GM23338 (cell line): Measurements from ENCODE around the gene VSTM1. TPM values are rescaled to one million over a fixed set of nuclear protein-coding genes. Genes with fewer than 3 reads are reported as not detected.

ENCODE experiments used
- ATAC-seq: fragments of 200-7000 bp; cut with Tn5 transposase; 3 replicates; pipeline ENCODE4 v1.9.1; 2020
- DNase-seq: peaks from one replicate; pipeline ENCODE4 v3.0.0-alpha.2; 2015; ENCODE audit warnings: low spot score
- H2AFZ ChIP-seq: fragments of 200-600 bp; sonication (generic); 2 replicates; pipeline ENCODE4 v1.8.0; 2016; ENCODE audit warnings: antibody characterized with exemption, mild to moderate bottlenecking, moderate library complexity
- H3F3A ChIP-seq: fragments of 200-600 bp; sonication (generic); replicated peaks from 2 replicates; pipeline ENCODE4 v1.8.0; 2017; ENCODE audit warnings: antibody characterized with exemption, mixed run types, low read depth
- H3K27ac ChIP-seq: fragments of 200-600 bp; sonication (generic); 2 replicates; pipeline ENCODE4 v1.6.1; 2016; ENCODE audit warnings: low read depth
- H3K27me3 ChIP-seq: fragments of 200-600 bp; sonication (generic); 2 replicates; pipeline ENCODE4 v1.8.0; 2016; ENCODE audit warnings: mild to moderate bottlenecking, mixed run types, moderate library complexity; ENCODE audit not compliant: insufficient read depth
- H3K36me3 ChIP-seq: fragments of 200-600 bp; sonication (generic); 2 replicates; pipeline ENCODE4 v1.8.0; 2016; ENCODE audit warnings: mild to moderate bottlenecking; ENCODE audit not compliant: insufficient read depth
- H3K4me1 ChIP-seq: fragments of 200-600 bp; sonication (generic); 2 replicates; pipeline ENCODE4 v1.8.0; 2016; ENCODE audit warnings: mild to moderate bottlenecking, moderate library complexity; ENCODE audit not compliant: insufficient read depth
- H3K4me2 ChIP-seq: fragments of 200-600 bp; sonication (generic); 2 replicates; pipeline ENCODE4 v1.7.1; 2017; ENCODE audit warnings: mixed run types
- H3K4me3 ChIP-seq: fragments of 200-600 bp; sonication (generic); 2 replicates; pipeline ENCODE4 v1.6.1; 2016; ENCODE audit warnings: mixed run types
- H3K79me2 ChIP-seq: fragments of 200-600 bp; sonication (generic); replicated peaks from 2 replicates; pipeline ENCODE4 v1.8.0; 2017; ENCODE audit warnings: mild to moderate bottlenecking; ENCODE audit not compliant: insufficient read depth
- H3K9me2 ChIP-seq: fragments of 200-600 bp; sonication (generic); 2 replicates; pipeline ENCODE4 v1.8.0; 2017; ENCODE audit not compliant: insufficient read depth
- H4K20me1 ChIP-seq: fragments of 200-600 bp; sonication (generic); replicated peaks from 2 replicates; pipeline ENCODE4 v1.8.0; 2017; ENCODE audit warnings: mild to moderate bottlenecking; ENCODE audit not compliant: insufficient read depth
- H3K27ac Mint-ChIP-seq: 2 replicates; pipeline ENCODE4 v1.8.0; 2020; ENCODE audit warnings: inconsistent platforms, mild to moderate bottlenecking, moderate library complexity, mixed read lengths
- H3K27me3 Mint-ChIP-seq: 3 replicates; pipeline ENCODE4 v1.8.0; 2022; ENCODE audit warnings: low read depth, mild to moderate bottlenecking, moderate library complexity, mixed read lengths, inconsistent platforms; ENCODE audit not compliant: insufficient read depth, poor library complexity
- H3K36me3 Mint-ChIP-seq: 3 replicates; pipeline ENCODE4 v1.8.0; 2021; ENCODE audit warnings: low read depth, mild to moderate bottlenecking, inconsistent platforms, moderate library complexity, mixed read lengths
- H3K4me1 Mint-ChIP-seq: 3 replicates; pipeline ENCODE4 v1.8.0; 2020; ENCODE audit warnings: mild to moderate bottlenecking, inconsistent platforms, mixed read lengths
- H3K4me3 Mint-ChIP-seq: 3 replicates; pipeline ENCODE4 v1.8.0; 2021; ENCODE audit warnings: moderate library complexity, mild to moderate bottlenecking, inconsistent platforms, mixed read lengths
- H3K9me3 Mint-ChIP-seq: 3 replicates; pipeline ENCODE4 v1.8.0; 2020; ENCODE audit warnings: moderate library complexity, mild to moderate bottlenecking, inconsistent platforms, mixed read lengths
- CREB1 ChIP-seq: fragments of 250-450 bp; sonication (Bioruptor Pico); IDR thresholded peaks from 2 replicates; pipeline ENCODE4 v1.5.0; 2020; ENCODE audit warnings: low read depth, mild to moderate bottlenecking, moderate library complexity
- EZH2 ChIP-seq: fragments of 200-600 bp; sonication (generic); IDR thresholded peaks from one replicate; pipeline ENCODE4 v1.8.0; 2017; ENCODE audit warnings: antibody characterized with exemption, mild to moderate bottlenecking, low read depth; ENCODE audit not compliant: unreplicated experiment
- EZH2phosphoT487 ChIP-seq: fragments of 200-600 bp; sonication (generic); IDR thresholded peaks from one replicate; pipeline ENCODE4 v1.8.1; 2018; ENCODE audit warnings: antibody characterized with exemption; ENCODE audit not compliant: unreplicated experiment
- JUNB ChIP-seq: IDR thresholded peaks from one replicate; pipeline ENCODE4 v1.6.1; 2016; ENCODE audit warnings: antibody characterized with exemption; ENCODE audit not compliant: unreplicated experiment
- NANOG ChIP-seq: IDR thresholded peaks from 2 replicates; pipeline ENCODE4 v1.6.1; 2016; ENCODE audit warnings: antibody characterized with exemption, borderline replicate concordance
- ZNF114 ChIP-seq: fragments of 250-450 bp; sonication (Bioruptor Pico); IDR thresholded peaks from 2 replicates; pipeline ENCODE4 v1.5.0; 2020; ENCODE audit warnings: mild to moderate bottlenecking, moderate library complexity
- ZNF331 ChIP-seq: fragments of 250-450 bp; sonication (Bioruptor Pico); IDR thresholded peaks from 2 replicates; pipeline ENCODE4 v1.5.0; 2020; ENCODE audit warnings: low read depth, mild to moderate bottlenecking, moderate library complexity
- polyA plus RNA-seq: library from polyadenylated mRNA; unstranded; fragments of >200 nt; fragmentation: Nextera tagmentation; extraction: Ambion mirVana; gene quantifications from 2 replicates; pipeline ENCODE4 v1.2.1, GENCODE V29; 2016
- total RNA-seq: library from RNA; depleted of rRNA; stranded (reverse); fragments of >200 nt; shearing (Covaris generic); gene quantifications from 2 replicates; pipeline ENCODE4 v1.2.3, GENCODE V29; 2014
- TF ChIP-seq, protein P1 (sequence below), 2 experiments: fragments of 200-600 bp in 1 of 2; sonication (generic) in 1 of 2; conservative IDR thresholded peaks; 2 replicates each; pipeline versions ENCODE4 v1.5.1 to v1.6.1; 2016 to 2017; ENCODE audit warnings: antibody characterized with exemption in 2 of 2, low read depth in 2 of 2, mild to moderate bottlenecking in 2 of 2, moderate library complexity in 1 of 2
- TF ChIP-seq, protein P2 (sequence below): IDR thresholded peaks from one replicate; pipeline ENCODE4 v1.6.1; 2018; ENCODE audit warnings: antibody characterized with exemption; ENCODE audit not compliant: unreplicated experiment
- TF ChIP-seq, protein P3 (sequence below): fragments of 250-450 bp; sonication (Bioruptor Pico); IDR thresholded peaks from 2 replicates; pipeline ENCODE4 v1.5.0; 2020; ENCODE audit warnings: mild to moderate bottlenecking, moderate library complexity

VSTM1 gene
- total and polyA plus RNA-seq, 2 experiments from 2014 or later, result not detected

DNA sequence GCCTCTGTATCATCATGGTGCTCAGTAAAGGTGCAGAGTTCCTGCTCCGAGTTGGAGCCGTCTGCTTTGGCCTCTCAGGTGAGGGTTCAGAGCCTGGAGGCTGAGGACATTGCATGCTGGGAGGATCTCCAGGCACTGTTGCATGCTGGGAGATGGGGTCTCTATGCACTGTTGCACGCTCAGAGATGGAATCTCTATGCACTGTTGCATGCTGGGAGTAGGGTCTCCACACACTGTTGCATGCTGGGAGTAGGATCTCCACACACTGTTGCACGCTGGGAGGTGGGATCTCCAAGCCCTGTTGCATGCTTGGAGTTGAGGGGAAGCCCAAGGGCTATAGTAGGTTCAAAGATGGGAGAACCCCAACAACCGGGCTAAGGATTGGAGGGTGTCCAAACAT, 64.0 kb downstream of the VSTM1 start (continued):
- TF ChIP-seq, protein P1, sequence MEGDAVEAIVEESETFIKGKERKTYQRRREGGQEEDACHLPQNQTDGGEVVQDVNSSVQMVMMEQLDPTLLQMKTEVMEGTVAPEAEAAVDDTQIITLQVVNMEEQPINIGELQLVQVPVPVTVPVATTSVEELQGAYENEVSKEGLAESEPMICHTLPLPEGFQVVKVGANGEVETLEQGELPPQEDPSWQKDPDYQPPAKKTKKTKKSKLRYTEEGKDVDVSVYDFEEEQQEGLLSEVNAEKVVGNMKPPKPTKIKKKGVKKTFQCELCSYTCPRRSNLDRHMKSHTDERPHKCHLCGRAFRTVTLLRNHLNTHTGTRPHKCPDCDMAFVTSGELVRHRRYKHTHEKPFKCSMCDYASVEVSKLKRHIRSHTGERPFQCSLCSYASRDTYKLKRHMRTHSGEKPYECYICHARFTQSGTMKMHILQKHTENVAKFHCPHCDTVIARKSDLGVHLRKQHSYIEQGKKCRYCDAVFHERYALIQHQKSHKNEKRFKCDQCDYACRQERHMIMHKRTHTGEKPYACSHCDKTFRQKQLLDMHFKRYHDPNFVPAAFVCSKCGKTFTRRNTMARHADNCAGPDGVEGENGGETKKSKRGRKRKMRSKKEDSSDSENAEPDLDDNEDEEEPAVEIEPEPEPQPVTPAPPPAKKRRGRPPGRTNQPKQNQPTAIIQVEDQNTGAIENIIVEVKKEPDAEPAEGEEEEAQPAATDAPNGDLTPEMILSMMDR (conservative IDR thresholded peaks at IDR 0.05; ENCODE audit: low read depth in 2 of 2), result no peak
- no peak for TF ChIP-seq JUNB
- TF ChIP-seq EZH2, result no peak
- TF ChIP-seq, protein P2, sequence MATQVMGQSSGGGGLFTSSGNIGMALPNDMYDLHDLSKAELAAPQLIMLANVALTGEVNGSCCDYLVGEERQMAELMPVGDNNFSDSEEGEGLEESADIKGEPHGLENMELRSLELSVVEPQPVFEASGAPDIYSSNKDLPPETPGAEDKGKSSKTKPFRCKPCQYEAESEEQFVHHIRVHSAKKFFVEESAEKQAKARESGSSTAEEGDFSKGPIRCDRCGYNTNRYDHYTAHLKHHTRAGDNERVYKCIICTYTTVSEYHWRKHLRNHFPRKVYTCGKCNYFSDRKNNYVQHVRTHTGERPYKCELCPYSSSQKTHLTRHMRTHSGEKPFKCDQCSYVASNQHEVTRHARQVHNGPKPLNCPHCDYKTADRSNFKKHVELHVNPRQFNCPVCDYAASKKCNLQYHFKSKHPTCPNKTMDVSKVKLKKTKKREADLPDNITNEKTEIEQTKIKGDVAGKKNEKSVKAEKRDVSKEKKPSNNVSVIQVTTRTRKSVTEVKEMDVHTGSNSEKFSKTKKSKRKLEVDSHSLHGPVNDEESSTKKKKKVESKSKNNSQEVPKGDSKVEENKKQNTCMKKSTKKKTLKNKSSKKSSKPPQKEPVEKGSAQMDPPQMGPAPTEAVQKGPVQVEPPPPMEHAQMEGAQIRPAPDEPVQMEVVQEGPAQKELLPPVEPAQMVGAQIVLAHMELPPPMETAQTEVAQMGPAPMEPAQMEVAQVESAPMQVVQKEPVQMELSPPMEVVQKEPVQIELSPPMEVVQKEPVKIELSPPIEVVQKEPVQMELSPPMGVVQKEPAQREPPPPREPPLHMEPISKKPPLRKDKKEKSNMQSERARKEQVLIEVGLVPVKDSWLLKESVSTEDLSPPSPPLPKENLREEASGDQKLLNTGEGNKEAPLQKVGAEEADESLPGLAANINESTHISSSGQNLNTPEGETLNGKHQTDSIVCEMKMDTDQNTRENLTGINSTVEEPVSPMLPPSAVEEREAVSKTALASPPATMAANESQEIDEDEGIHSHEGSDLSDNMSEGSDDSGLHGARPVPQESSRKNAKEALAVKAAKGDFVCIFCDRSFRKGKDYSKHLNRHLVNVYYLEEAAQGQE, result no peak
- no peak for TF ChIP-seq EZH2phosphoT487
- TF ChIP-seq CREB1 (CRISPR knock-in tag), result no peak
- TF ChIP-seq ZNF114 (CRISPR knock-in tag), result no peak
- TF ChIP-seq NANOG, result no peak

DNA sequence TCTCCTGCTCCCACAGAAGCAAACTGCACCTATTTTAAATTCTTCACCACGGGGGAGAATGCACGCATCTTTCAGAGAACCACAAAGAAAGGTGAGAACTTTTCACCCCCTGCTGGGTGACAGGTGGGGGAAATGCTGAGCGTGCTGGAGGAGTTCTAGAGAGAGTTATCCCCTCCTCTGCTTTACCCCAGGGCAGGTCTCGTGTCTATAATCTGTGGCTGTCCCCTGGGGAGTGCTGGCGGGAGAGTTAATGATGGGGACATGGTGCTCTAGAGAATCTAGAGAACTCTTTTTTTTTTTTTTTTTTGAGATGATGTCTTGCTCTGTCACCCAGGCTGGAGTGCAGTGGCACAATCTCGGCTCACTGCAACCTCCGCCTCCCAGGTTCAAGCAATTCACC, 65.5 kb downstream of the VSTM1 start:
- Histone ChIP-seq H3K27me3 (peaks cover 81% of the 10 kb centered on the region), H4K20me1 (no peaks in the 10 kb centered on the region), H3K27ac (no peak overlapping the region), H3K4me2 (peak overlapping the region; percentile 32; the same call in 1 of the 2 replicates), H3K79me2 (no peaks in the 10 kb centered on the region), H3K9me2 (peaks cover 4% of the 10 kb centered on the region; the same call in 1 of the 2 replicates), H2AFZ (no peak overlapping the region), H3K4me3 (no peak overlapping the region), H3K36me3 (no peaks in the 10 kb centered on the region), H3F3A (0 out of 2 replicates have a peak, but pooled peaks cover 4% of the 10 kb centered on the region), H3K4me1 (peaks cover 7% of the 10 kb centered on the region; the same call in 1 of the 2 replicates)
- H3K9me3 Mint-ChIP-seq, result no peaks in the 10 kb centered on the region
- DNase-seq (peak; percentile 19), ATAC-seq (no peak)
- H3K4me1 Mint-ChIP-seq, result peaks cover 7% of the 10 kb centered on the region; the same call in 2 of the 3 replicates
- no peaks in the 10 kb centered on the region; the same call in 2 of the 3 replicates for H3K36me3 Mint-ChIP-seq
- H3K4me3 Mint-ChIP-seq, result no peak overlapping the region
- H3K27ac Mint-ChIP-seq, result no peak overlapping the region
- peaks cover 46% of the 10 kb centered on the region for H3K27me3 Mint-ChIP-seq
- TF ChIP-seq, protein P3, sequence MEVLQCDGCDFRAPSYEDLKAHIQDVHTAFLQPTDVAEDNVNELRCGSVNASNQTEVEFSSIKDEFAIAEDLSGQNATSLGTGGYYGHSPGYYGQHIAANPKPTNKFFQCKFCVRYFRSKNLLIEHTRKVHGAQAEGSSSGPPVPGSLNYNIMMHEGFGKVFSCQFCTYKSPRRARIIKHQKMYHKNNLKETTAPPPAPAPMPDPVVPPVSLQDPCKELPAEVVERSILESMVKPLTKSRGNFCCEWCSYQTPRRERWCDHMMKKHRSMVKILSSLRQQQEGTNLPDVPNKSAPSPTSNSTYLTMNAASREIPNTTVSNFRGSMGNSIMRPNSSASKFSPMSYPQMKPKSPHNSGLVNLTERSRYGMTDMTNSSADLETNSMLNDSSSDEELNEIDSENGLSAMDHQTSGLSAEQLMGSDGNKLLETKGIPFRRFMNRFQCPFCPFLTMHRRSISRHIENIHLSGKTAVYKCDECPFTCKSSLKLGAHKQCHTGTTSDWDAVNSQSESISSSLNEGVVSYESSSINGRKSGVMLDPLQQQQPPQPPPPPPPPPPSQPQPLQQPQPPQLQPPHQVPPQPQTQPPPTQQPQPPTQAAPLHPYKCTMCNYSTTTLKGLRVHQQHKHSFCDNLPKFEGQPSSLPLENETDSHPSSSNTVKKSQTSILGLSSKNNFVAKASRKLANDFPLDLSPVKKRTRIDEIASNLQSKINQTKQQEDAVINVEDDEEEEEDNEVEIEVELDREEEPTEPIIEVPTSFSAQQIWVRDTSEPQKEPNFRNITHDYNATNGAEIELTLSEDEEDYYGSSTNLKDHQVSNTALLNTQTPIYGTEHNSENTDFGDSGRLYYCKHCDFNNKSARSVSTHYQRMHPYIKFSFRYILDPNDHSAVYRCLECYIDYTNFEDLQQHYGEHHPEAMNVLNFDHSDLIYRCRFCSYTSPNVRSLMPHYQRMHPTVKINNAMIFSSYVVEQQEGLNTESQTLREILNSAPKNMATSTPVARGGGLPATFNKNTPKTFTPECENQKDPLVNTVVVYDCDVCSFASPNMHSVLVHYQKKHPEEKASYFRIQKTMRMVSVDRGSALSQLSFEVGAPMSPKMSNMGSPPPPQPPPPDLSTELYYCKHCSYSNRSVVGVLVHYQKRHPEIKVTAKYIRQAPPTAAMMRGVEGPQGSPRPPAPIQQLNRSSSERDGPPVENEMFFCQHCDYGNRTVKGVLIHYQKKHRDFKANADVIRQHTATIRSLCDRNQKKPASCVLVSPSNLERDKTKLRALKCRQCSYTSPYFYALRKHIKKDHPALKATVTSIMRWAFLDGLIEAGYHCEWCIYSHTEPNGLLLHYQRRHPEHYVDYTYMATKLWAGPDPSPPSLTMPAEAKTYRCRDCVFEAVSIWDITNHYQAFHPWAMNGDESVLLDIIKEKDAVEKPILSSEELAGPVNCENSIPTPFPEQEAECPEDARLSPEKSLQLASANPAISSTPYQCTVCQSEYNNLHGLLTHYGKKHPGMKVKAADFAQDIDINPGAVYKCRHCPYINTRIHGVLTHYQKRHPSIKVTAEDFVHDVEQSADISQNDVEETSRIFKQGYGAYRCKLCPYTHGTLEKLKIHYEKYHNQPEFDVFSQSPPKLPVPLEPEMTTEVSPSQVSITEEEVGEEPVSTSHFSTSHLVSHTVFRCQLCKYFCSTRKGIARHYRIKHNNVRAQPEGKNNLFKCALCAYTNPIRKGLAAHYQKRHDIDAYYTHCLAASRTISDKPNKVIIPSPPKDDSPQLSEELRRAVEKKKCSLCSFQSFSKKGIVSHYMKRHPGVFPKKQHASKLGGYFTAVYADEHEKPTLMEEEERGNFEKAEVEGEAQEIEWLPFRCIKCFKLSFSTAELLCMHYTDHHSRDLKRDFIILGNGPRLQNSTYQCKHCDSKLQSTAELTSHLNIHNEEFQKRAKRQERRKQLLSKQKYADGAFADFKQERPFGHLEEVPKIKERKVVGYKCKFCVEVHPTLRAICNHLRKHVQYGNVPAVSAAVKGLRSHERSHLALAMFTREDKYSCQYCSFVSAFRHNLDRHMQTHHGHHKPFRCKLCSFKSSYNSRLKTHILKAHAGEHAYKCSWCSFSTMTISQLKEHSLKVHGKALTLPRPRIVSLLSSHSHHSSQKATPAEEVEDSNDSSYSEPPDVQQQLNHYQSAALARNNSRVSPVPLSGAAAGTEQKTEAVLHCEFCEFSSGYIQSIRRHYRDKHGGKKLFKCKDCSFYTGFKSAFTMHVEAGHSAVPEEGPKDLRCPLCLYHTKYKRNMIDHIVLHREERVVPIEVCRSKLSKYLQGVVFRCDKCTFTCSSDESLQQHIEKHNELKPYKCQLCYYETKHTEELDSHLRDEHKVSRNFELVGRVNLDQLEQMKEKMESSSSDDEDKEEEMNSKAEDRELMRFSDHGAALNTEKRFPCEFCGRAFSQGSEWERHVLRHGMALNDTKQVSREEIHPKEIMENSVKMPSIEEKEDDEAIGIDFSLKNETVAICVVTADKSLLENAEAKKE (CRISPR knock-in tag), result no peak
- TF ChIP-seq ZNF114 (CRISPR knock-in tag), result no peak
- TF ChIP-seq, protein P2, result no peak
- TF ChIP-seq ZNF331 (CRISPR knock-in tag), result no peak
